H1 (cell line): Measurements from ENCODE around the gene IL19.

ENCODE experiments used
- CTCF ChIP-seq, 3 experiments: IDR thresholded peaks; 1 replicate in 2 of 3; 2 replicates in 1 of 3; pipeline versions ENCODE4 v1.5.1 to v1.6.1; 2011; ENCODE audit warnings: low read length in 3 of 3, mild to moderate bottlenecking in 3 of 3, inconsistent platforms in 2 of 3, low read depth in 1 of 3, moderate library complexity in 1 of 3; ENCODE audit not compliant: insufficient read depth in 1 of 3; ENCODE audit errors: control extremely low read depth in 1 of 3
- HDAC2 ChIP-seq, 2 experiments: fragments of 300-600 bp in 1 of 2; sonication (generic) in 1 of 2; IDR thresholded peaks; 2 replicates each; pipeline ENCODE4 v1.6.1; 2011 to 2012; ENCODE audit warnings: low read depth in 2 of 2, low read length in 2 of 2, mild to moderate bottlenecking in 2 of 2, moderate library complexity in 2 of 2, borderline replicate concordance in 1 of 2, inconsistent platforms in 1 of 2
- RAD21 ChIP-seq, 2 experiments: IDR thresholded peaks in 1 of 2; conservative IDR thresholded peaks in 1 of 2; 2 replicates each; pipeline ENCODE4 v1.6.1; 2011; ENCODE audit warnings: low read depth in 2 of 2, low read length in 2 of 2, improper control_type of control experiment in 1 of 2, inconsistent platforms in 1 of 2, mild to moderate bottlenecking in 1 of 2, moderate library complexity in 1 of 2

GRCh38 chr1:206802401-206802800, 31.8 kb downstream of the IL19 start:
- TF ChIP-seq RAD21 (IDR thresholded peaks at IDR 0.05 in 1 of 2, conservative IDR thresholded peaks at IDR 0.05 in 1 of 2; ENCODE audit: low read depth in 2 of 2, low read length in 2 of 2) (no peak), CTCF (IDR thresholded peaks at IDR 0.05; ENCODE audit: control extremely low read depth in 1 of 3, insufficient read depth in 1 of 3, low read depth in 1 of 3, low read length in 3 of 3) (no peak), HDAC2 (IDR thresholded peaks at IDR 0.05; ENCODE audit: borderline replicate concordance in 1 of 2, low read depth in 2 of 2, low read length in 2 of 2) (no peak)
